Uterus (tissue), 2 donors: Measurements from ENCODE around the gene CNN2.

ENCODE experiments used
- POLR2A ChIP-seq, 2 donors: fragments of 450-650 bp; IDR thresholded peaks; one replicate each; pipeline ENCODE4 v1.6.1; 2016; ENCODE audit warnings: antibody characterized with exemption in 2 of 2, mild to moderate bottlenecking in 1 of 2, moderate library complexity in 1 of 2
- TF ChIP-seq, protein P1 (sequence below), 4 experiments: fragments of 200-600 bp in 2 of 4; fragments of 450-650 bp in 2 of 4; sonication (generic) in 2 of 4; IDR thresholded peaks; one replicate each; pipeline ENCODE4 v1.5.1; 2016 to 2019; ENCODE audit warnings: antibody characterized with exemption in 4 of 4, mild to moderate bottlenecking in 2 of 4, moderate library complexity in 1 of 4

DNA sequence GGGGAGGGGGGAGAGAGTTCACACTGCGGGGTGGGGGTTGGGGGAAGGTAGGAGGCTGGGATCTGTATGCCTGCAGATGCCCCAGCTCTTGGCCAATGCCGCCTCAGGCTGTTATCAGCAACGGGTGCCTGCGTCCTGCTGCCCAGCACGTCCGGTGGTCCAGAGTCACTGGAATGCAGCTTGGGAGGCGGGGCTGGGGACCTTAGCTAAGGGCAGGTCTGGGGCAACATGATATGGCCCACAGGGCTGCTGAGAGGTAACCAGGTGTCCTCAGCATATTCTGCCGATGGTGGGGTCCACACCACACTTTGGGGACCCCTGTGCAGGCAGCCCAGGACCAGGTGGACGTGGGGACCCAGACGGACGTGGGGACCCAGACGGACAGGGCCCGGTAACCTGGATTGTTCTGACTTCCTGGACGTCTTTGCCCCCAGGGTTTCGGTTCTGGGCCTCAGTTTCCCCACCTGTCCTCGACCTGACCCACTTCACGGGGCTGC, 39.9 kb downstream of the CNN2 start:
- TF ChIP-seq, protein P1, sequence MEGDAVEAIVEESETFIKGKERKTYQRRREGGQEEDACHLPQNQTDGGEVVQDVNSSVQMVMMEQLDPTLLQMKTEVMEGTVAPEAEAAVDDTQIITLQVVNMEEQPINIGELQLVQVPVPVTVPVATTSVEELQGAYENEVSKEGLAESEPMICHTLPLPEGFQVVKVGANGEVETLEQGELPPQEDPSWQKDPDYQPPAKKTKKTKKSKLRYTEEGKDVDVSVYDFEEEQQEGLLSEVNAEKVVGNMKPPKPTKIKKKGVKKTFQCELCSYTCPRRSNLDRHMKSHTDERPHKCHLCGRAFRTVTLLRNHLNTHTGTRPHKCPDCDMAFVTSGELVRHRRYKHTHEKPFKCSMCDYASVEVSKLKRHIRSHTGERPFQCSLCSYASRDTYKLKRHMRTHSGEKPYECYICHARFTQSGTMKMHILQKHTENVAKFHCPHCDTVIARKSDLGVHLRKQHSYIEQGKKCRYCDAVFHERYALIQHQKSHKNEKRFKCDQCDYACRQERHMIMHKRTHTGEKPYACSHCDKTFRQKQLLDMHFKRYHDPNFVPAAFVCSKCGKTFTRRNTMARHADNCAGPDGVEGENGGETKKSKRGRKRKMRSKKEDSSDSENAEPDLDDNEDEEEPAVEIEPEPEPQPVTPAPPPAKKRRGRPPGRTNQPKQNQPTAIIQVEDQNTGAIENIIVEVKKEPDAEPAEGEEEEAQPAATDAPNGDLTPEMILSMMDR (IDR thresholded peaks at IDR 0.05), result no peak
- no peak for TF ChIP-seq POLR2A (IDR thresholded peaks at IDR 0.05)
